Pons (tissue), 1 donor: ENCODE measurements around the gene APOBEC3F.
"Not testable (repeated sequence)": the region's sequence is repeated elsewhere in the genome, so short reads cannot be mapped to it uniquely, and the experiment has no call there.

Source experiments
- DNase-seq: peaks from one replicate; pipeline ENCODE4 v3.0.0-alpha.2; 2016; ENCODE audit warnings: low spot score

The APOBEC3F gene

DNA sequence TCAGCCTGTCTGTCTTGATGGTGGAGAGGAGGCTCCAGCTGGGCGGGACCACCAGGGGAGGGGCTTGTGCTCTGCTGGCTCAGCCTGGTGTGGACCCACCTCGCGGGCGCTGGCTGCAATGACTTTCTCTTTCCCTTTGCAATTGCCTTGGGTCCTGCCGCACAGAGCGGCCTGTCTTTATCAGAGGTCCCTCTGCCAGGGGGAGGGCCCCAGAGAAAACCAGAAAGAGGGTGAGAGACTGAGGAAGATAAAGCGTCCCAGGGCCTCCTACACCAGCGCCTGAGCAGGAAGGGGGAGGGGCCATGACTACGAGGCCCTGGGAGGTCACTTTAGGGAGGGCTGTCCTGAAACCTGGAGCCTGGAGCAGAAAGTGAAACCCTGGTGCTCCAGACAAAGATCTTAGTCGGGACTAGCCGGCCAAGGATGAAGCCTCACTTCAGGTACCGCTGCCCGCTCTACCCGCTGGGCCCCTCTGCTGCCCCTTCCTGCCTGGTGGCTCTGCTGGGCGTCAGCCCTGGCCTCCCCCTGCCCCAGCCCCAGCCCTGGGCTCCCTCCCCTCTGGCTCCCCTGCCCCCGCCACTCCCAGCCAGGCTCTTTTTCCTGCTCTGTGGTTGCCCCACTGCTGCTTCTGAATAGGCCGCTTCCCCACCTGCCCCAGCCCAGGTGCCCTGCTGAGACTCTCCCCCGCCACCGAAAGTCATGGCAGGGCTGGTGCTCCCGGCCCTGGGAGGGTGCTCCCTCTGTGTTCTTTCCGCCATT, at the start of gene APOBEC3F:
APOBEC3F (plus strand) TSS at position 327 of the 759 bp plus-strand sequence; CDS start at position 424, 97 bp downstream.
- not testable (repeated sequence) for DNase-seq

DNA sequence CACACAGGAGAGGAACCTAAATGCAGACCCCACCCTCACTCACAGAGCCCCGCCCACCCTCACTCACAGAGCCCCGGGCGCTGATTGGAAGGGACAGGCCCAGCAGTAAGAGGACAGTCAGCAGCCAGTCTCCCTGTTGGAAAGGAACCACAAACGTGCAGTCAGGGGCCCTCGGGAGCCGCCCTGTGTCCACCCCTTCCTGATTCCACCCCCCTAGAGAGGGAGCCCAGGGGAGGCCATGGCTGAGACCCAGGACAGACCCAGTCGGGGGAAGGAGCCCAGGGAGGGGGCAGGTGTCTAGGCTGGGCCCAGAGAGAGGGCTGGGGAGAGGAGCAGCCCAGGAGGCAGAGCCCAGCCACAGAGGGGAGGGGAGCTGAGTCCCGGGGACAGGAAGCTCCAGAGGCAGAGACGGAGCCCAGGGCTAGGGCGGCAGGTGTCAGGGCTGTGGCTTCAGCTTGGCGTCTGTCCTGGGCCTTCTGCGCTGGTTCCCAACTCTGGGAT, 47.7 kb upstream of the APOBEC3F start:
- not testable (repeated sequence) for DNase-seq

DNA sequence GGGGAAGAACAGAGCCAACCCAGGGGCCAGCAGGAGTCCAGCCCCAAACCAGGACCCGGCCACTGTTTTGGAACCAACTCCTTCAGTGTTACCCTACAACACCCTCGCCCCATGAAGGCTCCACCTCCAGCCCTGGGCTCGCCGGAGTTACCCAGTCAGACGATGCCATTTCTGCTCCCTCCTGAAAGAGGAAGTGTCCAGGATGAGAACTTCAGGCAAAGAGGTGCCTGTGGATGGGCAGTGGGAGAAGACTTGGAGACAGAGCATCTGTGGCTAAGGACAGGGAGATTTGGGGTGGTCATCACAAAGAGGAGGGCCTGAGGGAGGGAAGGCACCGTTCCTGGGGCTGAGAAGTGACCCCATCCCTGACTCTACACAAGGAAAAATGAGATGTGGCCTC, 44.6 kb upstream of the APOBEC3F start:
- DNase-seq = no peak

DNA sequence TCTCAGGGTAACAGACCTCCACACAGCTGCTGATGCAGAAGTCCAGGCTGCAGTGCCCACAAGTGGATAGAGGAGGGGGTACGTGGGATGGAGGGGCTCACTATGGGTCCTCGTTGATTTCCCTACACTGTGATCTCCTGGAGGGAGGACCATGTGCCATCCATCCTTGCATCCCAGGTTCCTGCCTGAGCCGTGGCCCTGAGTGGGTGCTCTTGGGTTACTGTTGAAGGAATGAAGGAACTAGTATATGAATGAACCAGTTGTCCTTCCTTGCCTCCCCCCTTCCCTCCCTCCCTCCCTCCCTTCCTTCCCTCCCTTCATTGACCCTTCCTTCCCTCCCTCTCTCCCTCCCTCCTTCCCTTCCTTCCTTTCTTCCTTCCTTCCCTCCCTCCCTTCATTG, 43.1 kb upstream of the APOBEC3F start:
- no peak for DNase-seq

DNA sequence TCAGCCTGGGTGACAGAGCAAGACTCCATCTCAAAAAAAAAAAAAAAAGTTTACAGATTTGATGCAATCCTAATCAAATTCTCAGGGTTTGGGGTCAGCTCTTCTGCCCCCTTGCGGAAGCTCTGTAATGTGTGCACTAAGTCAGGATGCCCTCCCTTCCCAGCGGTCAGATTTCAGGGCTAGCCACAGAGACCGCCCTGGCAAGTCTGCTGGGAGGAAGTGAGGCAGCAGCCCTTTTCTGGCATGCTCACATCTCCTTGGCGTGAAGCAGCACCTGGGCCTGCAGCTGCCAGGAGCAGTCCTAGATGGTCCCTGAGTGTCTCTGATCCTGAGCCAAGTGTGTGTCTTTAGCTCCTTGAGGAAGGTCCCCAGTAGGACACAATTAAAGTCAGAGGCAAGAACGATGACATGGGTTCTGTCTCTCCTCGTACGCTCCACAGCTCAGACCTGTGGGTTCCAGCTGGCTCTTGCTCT, 37.5 kb upstream of the APOBEC3F start:
- peak; percentile 79 for DNase-seq

DNA sequence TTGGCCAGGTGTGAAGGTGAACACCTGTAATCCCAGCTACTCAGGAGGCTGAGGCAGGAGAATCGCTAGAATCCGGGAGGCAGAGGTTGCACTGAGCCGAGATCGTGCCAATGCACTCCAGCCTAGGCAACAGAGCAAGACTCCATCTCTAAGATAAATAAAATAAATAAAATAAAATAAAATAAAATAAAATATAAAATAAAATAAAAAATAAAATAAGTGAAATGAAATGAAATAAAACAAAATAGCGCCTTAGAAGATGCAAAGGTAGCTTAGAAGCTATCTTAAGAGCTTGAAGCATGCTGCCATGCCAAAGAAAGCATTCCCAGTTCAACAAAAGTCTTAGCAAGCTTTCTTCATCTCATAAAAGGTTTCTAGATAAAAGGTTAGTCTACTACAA, 33.5 kb upstream of the APOBEC3F start:
- DNase-seq = no peak

DNA sequence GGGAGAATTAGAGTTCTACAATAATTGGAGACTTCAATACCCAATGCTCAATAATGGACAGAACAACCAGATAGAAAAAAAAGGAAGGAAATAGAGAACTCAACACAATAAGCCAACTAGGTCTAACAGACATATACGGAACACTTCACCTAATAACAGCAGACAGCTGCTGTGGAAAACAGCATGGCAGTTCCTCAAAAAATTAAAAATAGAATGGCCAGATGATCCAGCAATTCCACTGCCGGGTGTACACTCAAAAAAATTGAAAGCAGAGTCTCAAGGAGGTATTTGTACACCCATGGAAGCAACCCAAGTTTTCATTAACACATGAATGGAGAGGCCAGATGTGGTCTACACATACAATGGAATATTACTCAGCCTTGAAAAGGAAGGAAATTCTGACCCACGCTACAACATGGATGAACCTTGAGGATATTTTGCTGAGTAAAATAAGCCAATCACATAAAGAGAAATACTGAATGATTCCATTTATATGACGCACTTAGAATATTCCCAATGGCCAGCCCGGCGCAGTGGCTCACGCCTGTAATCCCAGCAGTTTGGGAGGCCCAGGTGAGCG, 32.3 kb upstream of the APOBEC3F start:
- DNase-seq = not testable (repeated sequence)

- DNase-seq = no peak
Measured at GRCh38 chr22:39010946-39011345, 29.7 kb upstream of the APOBEC3F start.

GRCh38 chr22:39012533-39013511, 27.8 kb upstream of the APOBEC3F start:
- no peak for DNase-seq

GRCh38 chr22:39013561-39013941, 27.1 kb upstream of the APOBEC3F start:
- DNase-seq = not testable (repeated sequence)

DNA sequence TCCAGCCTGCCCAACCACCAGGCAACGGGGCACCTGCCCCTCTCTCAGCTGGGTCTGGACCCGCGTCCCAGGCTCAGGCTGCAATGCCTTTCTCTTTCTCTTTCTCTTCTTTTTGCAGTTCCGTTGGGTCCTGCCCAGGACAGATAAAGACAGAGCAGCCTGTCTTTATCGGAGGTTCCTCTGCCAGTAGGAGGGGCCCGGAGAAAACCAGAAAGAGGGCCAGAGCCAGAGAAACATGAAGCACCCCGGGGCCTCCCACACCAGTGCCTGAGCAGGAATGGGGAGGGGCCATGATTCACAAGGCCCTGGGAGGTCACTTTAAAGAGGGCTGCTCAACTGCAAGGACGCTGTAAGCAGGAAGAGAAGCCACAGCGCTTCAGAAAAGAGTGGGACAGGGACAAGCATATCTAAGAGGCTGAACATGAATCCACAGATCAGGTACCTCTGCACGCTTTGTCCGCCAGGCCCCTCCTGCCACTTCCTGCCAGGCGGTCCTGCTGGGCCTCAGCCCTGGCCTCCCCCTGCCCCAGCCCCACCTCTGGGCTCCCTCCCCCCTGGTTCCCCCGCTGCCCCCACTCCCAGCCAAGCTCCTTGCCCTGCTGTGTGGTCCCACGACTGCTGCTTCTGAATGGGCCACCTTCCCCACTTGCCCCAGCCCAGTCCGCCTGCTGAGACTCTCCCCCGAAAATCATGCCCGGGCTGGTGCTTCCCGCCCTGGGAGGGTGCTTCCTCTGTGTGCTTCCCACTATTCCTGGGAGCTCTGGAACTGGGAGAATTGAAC, 26.5 kb upstream of the APOBEC3F start, which contains the start of gene APOBEC3C:
APOBEC3C (plus strand) TSS at position 316 of the 781 bp plus-strand sequence; CDS start at position 422, 106 bp downstream.
- peak; percentile 57 for DNase-seq

DNA sequence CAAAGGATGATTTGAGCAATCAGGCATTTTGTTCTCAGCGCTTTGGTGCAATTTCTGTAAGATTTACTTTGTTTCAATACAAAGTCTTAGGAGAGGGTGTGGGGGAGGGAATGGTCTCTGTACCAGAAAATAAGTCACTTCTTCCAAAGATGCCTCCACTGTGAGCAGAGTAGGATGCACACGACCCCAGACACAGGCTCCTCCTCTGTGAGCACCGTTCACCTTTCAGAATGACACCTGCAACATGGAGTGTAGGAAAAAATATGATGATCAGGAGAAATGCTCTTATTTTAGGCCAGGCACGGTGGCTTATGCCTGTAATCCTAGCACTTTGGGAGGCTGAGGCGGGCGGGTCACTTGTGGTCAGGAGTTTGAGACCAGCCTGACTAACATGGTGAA, 25.9 kb upstream of the APOBEC3F start:
- not testable (repeated sequence) for DNase-seq

DNA sequence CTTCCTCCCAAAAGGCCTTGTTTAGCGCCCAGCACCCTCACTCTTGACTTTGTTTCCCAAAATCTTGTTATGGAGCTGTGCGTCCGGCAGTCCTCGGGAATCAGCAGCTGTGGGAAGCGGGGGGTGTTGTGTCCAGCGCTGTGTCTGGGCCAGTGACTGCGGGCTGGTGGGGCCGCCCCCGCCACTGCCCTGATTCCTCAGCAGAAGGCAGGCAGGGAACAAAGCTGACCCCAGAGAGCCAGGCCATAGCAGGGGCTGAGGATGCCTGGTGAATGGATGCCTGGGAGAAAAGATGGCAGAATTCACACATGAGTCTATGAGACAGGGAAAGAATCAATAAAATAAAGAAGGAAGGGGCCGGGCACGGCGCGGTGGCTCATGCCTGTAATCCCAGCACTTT, 24.1 kb upstream of the APOBEC3F start:
- no peak for DNase-seq

- DNase-seq = no peak
Measured at GRCh38 chr22:39017596-39018365, 22.9 kb upstream of the APOBEC3F start.

DNA sequence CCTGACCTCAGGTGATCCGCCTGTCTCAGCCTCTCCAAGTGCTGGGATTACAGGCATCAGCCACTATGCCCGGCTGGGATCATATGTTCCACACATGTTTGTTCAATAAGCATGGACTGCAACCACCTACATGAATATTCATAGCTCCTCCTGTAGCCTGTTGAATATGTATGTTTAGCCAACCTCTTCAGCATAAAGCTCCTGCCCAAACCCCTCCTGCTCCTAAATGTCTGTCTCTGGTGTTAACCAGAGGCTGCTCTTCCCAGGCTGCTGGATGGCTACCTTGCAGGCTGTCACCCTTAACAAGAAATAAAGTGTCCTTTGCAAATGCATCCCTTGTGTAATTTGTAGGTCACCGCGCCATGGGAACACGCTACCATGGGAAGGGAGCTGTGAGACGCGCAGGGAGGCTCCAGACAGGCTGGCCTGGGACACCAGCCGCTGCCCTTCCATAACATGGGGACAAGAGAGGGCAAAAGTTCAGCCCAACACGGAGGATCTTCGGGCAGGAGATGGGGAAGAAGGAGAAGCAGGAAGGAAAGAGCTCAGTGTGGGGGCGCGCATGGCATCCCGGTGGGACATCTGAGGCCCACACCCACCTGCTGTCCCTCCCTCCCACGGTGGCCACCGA, 20.5 kb upstream of the APOBEC3F start:
- not testable (repeated sequence) for DNase-seq

DNA sequence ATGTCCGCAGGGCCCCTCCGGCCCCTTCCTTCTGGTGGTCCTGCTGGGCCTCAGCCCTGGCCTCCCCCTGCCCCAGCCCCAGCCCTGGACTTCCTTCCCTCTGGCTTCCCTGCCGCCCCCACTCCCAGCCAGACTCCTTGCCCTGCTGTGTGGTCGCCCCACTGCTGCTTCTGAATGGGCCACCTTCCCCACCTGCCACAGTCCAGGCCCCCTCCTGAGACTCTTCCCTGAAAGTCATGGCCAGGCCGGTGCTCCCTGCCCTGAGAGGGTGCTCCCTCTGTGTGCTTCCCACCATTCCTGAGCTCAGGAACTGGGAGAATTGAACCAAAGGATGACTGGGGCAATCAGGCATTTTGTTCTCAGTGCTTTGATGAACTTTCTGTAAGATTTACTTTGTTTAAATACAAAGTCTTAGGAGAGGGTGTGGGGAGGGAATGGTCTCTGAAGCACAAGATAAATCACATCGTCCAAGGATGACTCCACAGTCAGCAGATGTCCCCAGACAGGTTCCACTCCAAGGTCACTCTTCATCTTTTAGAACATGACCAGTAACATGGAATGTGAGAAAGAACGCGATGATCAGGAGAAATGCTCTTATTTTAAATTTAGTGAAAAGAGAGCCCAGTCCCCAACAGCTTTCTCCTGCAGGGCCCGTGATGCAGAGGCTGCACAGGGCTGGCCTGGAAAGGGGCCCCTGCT, 19.0 kb upstream of the APOBEC3F start:
- DNase-seq = no peak

DNA sequence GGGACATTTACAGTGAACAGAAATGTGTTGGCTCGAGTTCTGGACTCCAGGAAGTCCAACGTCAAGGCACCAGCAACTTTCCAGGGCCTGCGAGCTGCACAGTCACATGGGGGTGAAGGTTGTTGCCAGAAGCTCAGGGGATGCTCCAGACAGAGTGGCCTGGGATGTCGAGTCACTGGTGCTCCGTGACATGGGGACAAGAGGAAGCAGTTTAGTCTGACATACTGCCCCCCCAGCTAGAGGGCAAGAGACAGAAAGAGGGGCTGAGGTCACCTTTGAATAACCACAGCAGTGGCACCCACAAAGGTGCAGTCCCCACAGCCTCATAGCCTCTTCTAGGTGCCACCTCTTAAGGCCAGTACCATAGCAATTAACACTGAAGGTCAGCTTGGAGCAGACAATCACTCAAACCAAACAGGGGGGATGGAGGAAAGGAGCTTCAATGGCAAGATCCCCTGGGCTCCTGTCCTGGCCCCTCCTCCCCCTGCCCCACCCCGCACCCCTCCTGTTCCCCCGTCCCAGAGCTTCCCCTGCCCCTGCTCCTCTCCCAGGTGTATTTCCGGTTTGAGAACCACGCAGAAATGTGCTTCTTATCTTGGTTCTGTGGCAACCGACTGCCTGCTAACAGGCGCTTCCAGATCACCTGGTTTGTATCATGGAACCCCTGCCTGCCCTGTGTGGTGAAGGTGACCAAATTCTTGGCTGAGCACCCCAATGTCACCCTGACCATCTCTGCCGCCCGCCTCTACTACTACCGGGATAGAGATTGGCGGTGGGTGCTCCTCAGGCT, 15.9 kb upstream of the APOBEC3F start:
- no peak for DNase-seq

GRCh38 chr22:39026509-39027150, 14.0 kb upstream of the APOBEC3F start:
- no peak for DNase-seq
